CD8-positive, alpha-beta memory T cell (primary cell): ENCODE data around the gene RASGRP3. TPM values are rescaled to one million over a fixed set of nuclear protein-coding genes. Genes with fewer than 3 reads are reported as not detected.

Experiments
- CTCF ChIA-PET: fragments of 350-600 bp; sonication (Branson Sonifier 250); formaldehyde crosslinking; loops from one replicate; lab custom pipeline; 2021; ENCODE audit warnings: antibody characterized with exemption; lab: Charles Lee
- POLR2A ChIA-PET: fragments of 350-600 bp; sonication (Branson Sonifier 250); formaldehyde crosslinking; loops from one replicate; lab custom pipeline; 2021; ENCODE audit warnings: antibody characterized with exemption; lab: Charles Lee
- DNase-seq, 5 donors: peaks; one replicate each; pipeline versions ENCODE4 v3.0.0 to v3.0.0-alpha.2; 2020 to 2022; ENCODE audit warnings: mixed read lengths in 1 of 5
- H3K27ac ChIP-seq: one replicate; pipeline ENCODE4 v1.7.0; 2013; ENCODE audit warnings: low read depth, mild to moderate bottlenecking, low read length, moderate library complexity
- H3K27me3 ChIP-seq: 2 replicates; pipeline ENCODE4 v1.7.0; 2013; ENCODE audit warnings: low read length, mild to moderate bottlenecking; ENCODE audit not compliant: insufficient read depth, poor library complexity, severe bottlenecking
- H3K36me3 ChIP-seq: 2 replicates; pipeline ENCODE4 v1.7.0; 2013; ENCODE audit warnings: mild to moderate bottlenecking, low read length, moderate library complexity; ENCODE audit not compliant: insufficient read depth
- H3K4me1 ChIP-seq: 2 replicates; pipeline ENCODE4 v1.7.0; 2013; ENCODE audit warnings: mild to moderate bottlenecking, low read length, moderate library complexity; ENCODE audit not compliant: insufficient read depth
- H3K4me3 ChIP-seq: 2 replicates; pipeline ENCODE4 v1.7.0; 2013; ENCODE audit warnings: mild to moderate bottlenecking, low read length
- H3K9me3 ChIP-seq: 2 replicates; pipeline ENCODE4 v1.7.0; 2013; ENCODE audit warnings: mild to moderate bottlenecking, low read length
- H3K27ac Mint-ChIP-seq, 8 donors: one replicate each; pipeline ENCODE4 v1.8.0; 2020 to 2021; ENCODE audit warnings: mixed read lengths in 8 of 8, mild to moderate bottlenecking in 6 of 8, inconsistent platforms in 3 of 8, moderate library complexity in 3 of 8
- H3K27me3 Mint-ChIP-seq, 2 donors: one replicate each; pipeline ENCODE4 v1.8.0; 2020 to 2021; ENCODE audit warnings: mixed read lengths in 2 of 2, mild to moderate bottlenecking in 1 of 2, moderate library complexity in 1 of 2
- H3K36me3 Mint-ChIP-seq, 3 donors: one replicate each; pipeline ENCODE4 v1.8.0; 2020 to 2021; ENCODE audit warnings: mixed read lengths in 3 of 3, inconsistent platforms in 1 of 3, mild to moderate bottlenecking in 1 of 3
- H3K4me1 Mint-ChIP-seq, 3 donors: one replicate each; pipeline ENCODE4 v1.8.0; 2020 to 2021; ENCODE audit warnings: mixed read lengths in 3 of 3, inconsistent platforms in 1 of 3, mild to moderate bottlenecking in 1 of 3
- H3K4me3 Mint-ChIP-seq, 7 donors: one replicate each; pipeline ENCODE4 v1.8.0; 2020 to 2021; ENCODE audit warnings: mixed read lengths in 7 of 7, mild to moderate bottlenecking in 6 of 7, moderate library complexity in 4 of 7, inconsistent platforms in 2 of 7
- H3K9me3 Mint-ChIP-seq, 5 donors: one replicate each; pipeline ENCODE4 v1.8.0; 2020 to 2022; ENCODE audit warnings: mixed read lengths in 5 of 5, mild to moderate bottlenecking in 3 of 5, moderate library complexity in 2 of 5, inconsistent platforms in 1 of 5
- polyA plus RNA-seq: library from polyadenylated mRNA; unstranded; fragments of 300-500 nt; fragmentation: Illumina TruSeq; gene quantifications from one replicate; pipeline ENCODE4 v1.2.3, GENCODE V29; 2021
- total RNA-seq, 2 experiments: library from RNA; stranded (reverse); gene quantifications; one replicate each; pipeline ENCODE4 v1.2.3, GENCODE V29; 2021

The RASGRP3 gene
- total and polyA plus RNA-seq, 3 experiments from 2014 or later = 3.1 to 3.6 (median 3.5) TPM

DNA sequence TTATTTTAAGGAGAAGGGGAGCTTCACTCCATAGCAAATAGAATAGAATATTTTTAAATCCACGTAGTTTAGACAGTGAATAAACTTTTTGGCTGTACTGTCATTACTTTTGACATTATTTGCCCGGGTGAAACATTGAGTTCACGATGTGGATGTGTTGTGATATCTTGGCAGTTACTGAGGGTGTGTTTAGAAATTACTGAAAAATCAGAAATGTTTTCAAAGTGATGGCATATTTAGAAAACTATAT, 123.4 kb downstream of the RASGRP3 start:
- Mint-ChIP-seq H3K4me1 (peaks cover 36 to 41% (median 37%) of the 10 kb centered on the region in 3 donors), H3K36me3 (peaks cover 3 to 18% (median 4%) of the 10 kb centered on the region in 3 donors), H3K4me3 (peak overlapping the region; percentile 94 to 99 (median 96)), H3K27me3 (peaks cover 0 to 6% of the 10 kb centered on the region in 2 donors), H3K27ac (peak overlapping the region; percentile 84 to 98 (median 96)), H3K9me3 (no peaks in the 10 kb centered on the region)
- H3K36me3 ChIP-seq = peaks cover 5% of the 10 kb centered on the region
- ChIA-PET POLR2A (interaction anchor here (1.1 to 1.6 kb wide), 3 partner anchors 9 to 227 kb away, joined by 3 to 12 read pairs (median 3); partner anchors contain the start of gene RASGRP3), CTCF (interaction anchor here (1.6 to 5.4 kb wide), 3 partner anchors 11 to 124 kb away, joined by 6 to 31 read pairs (median 23); partner anchors contain the start of gene RASGRP3)
- H3K27ac ChIP-seq = peak overlapping the region; percentile 75
- no peak for DNase-seq
- no peaks in the 10 kb centered on the region for H3K9me3 ChIP-seq
- H3K4me1 ChIP-seq = peaks cover 20% of the 10 kb centered on the region
- H3K4me3 ChIP-seq = peak overlapping the region; percentile 87
- no peaks in the 10 kb centered on the region for H3K27me3 ChIP-seq

GRCh38 chr2:33602201-33602830, 125.9 kb downstream of the RASGRP3 start:
- Mint-ChIP-seq H3K27ac (no peak overlapping the region), H3K36me3 (peaks cover 2 to 12% (median 5%) of the 10 kb centered on the region in 3 donors), H3K4me3 (peak overlapping the region in 2 of 7 donors; percentile 19 to 44), H3K4me1 (peaks cover 24% of the 10 kb centered on the region in 3 donors), H3K27me3 (peaks cover 0 to 7% of the 10 kb centered on the region in 2 donors), H3K9me3 (no peaks in the 10 kb centered on the region)
- Histone ChIP-seq H3K9me3 (no peaks in the 10 kb centered on the region), H3K27me3 (no peaks in the 10 kb centered on the region), H3K36me3 (no peaks in the 10 kb centered on the region), H3K4me1 (peaks cover 15% of the 10 kb centered on the region), H3K27ac (no peak overlapping the region), H3K4me3 (no peak overlapping the region)
- POLR2A ChIA-PET = no interaction called here
- CTCF ChIA-PET = no interaction called here
- DNase-seq = no peak

GRCh38 chr2:33603416-33603815, 127.0 kb downstream of the RASGRP3 start:
- H3K27me3 ChIP-seq = no peaks in the 10 kb centered on the region
- POLR2A ChIA-PET = no interaction called here
- no peak overlapping the region for H3K4me3 ChIP-seq
- peaks cover 4% of the 10 kb centered on the region for H3K4me1 ChIP-seq
- CTCF ChIA-PET = no interaction called here
- no peaks in the 10 kb centered on the region for H3K36me3 ChIP-seq
- Mint-ChIP-seq H3K27ac (peak overlapping the region in 1 of 8 donors; percentile 60), H3K4me1 (peaks cover 13 to 14% (median 13%) of the 10 kb centered on the region in 3 donors), H3K9me3 (no peaks in the 10 kb centered on the region), H3K27me3 (peaks cover 0 to 7% of the 10 kb centered on the region in 2 donors), H3K4me3 (peak overlapping the region in 1 of 7 donors; percentile 62), H3K36me3 (peaks cover 2 to 11% (median 5%) of the 10 kb centered on the region in 3 donors)
- no peak for DNase-seq
- no peaks in the 10 kb centered on the region for H3K9me3 ChIP-seq
- no peak overlapping the region for H3K27ac ChIP-seq

- Mint-ChIP-seq H3K36me3 (peaks cover 0 to 5% (median 2%) of the 10 kb centered on the region in 3 donors), H3K27me3 (peaks cover 0 to 6% of the 10 kb centered on the region in 2 donors), H3K9me3 (no peaks in the 10 kb centered on the region), H3K4me1 (peaks cover under 1 to 1% (median under 1%) of the 10 kb centered on the region in 3 donors), H3K27ac (peak overlapping the region in 2 of 8 donors; percentile 36 to 95), H3K4me3 (peak overlapping the region in 1 of 7 donors; percentile 41)
- Histone ChIP-seq H3K27ac (no peak overlapping the region), H3K9me3 (no peaks in the 10 kb centered on the region), H3K36me3 (no peaks in the 10 kb centered on the region), H3K4me3 (no peak overlapping the region), H3K4me1 (peaks cover under 1% of the 10 kb centered on the region), H3K27me3 (no peaks in the 10 kb centered on the region)
- CTCF ChIA-PET = no interaction called here
- POLR2A ChIA-PET = no interaction called here
- no peak for DNase-seq
Observed at GRCh38 chr2:33605056-33605455, 128.6 kb downstream of the RASGRP3 start.

DNA sequence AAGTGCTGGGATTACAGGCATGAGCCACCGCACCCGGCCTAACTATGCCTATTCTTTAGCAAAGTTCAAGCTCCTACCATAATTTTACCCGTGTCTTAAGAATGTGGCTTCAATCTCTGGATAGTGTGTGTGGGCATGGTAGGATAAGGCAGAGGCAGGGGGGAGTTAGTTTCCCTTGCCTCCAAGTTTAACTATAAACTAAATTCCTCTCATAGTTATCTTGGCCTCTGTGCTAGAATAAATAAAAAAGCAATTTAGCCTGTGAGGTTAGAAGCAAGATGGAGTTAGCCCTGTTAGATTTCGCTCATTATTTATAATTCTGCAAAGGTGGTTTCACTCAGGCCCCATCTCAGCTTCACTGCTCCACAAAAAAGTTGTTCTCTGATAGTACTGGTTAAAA, 129.7 kb downstream of the RASGRP3 start:
- Histone ChIP-seq H3K4me3 (no peak overlapping the region), H3K36me3 (no peaks in the 10 kb centered on the region), H3K27ac (no peak overlapping the region), H3K4me1 (no peaks in the 10 kb centered on the region), H3K9me3 (no peaks in the 10 kb centered on the region), H3K27me3 (no peaks in the 10 kb centered on the region)
- H3K27me3 Mint-ChIP-seq = peaks cover 0 to 6% of the 10 kb centered on the region in 2 donors
- no peaks in the 10 kb centered on the region for H3K9me3 Mint-ChIP-seq
- CTCF ChIA-PET = no interaction called here
- H3K4me3 Mint-ChIP-seq = no peak overlapping the region
- DNase-seq = no peak
- H3K4me1 Mint-ChIP-seq = no peaks in the 10 kb centered on the region
- POLR2A ChIA-PET = no interaction called here
- no peak overlapping the region for H3K27ac Mint-ChIP-seq
- peaks cover 0 to 7% (median 2%) of the 10 kb centered on the region in 3 donors for H3K36me3 Mint-ChIP-seq

DNA sequence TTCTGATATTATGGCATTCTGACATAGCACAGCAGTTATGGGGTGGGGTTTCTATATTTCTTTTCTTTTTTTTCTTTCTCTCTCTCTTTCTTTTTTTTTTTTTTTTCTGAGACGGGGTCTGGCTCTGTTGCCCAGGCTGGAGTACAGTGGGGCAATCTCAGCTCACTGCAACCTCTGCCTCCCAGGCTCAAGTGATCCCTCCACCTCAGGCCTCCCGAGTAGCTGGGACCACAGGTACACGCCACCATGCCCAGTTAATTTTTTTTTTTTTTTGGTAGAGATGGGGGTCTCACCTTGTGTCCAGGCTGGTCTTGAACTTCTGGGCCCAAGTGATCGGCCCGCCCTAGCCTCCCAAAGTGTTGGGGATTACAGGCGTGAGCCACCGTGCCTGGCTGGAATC, 130.2 kb downstream of the RASGRP3 start:
- H3K4me3 Mint-ChIP-seq = no peak overlapping the region
- H3K9me3 Mint-ChIP-seq = no peaks in the 10 kb centered on the region
- no peaks in the 10 kb centered on the region for H3K4me1 ChIP-seq
- no peak overlapping the region for H3K27ac ChIP-seq
- H3K36me3 ChIP-seq = no peaks in the 10 kb centered on the region
- ChIA-PET CTCF (no interaction called here), POLR2A (no interaction called here)
- H3K36me3 Mint-ChIP-seq = peaks cover 0 to 9% (median 2%) of the 10 kb centered on the region in 3 donors
- H3K9me3 ChIP-seq = no peaks in the 10 kb centered on the region
- no peaks in the 10 kb centered on the region for H3K27me3 ChIP-seq
- peaks cover 0 to 6% of the 10 kb centered on the region in 2 donors for H3K27me3 Mint-ChIP-seq
- no peak overlapping the region for H3K4me3 ChIP-seq
- no peaks in the 10 kb centered on the region for H3K4me1 Mint-ChIP-seq
- no peak for DNase-seq
- no peak overlapping the region for H3K27ac Mint-ChIP-seq

DNA sequence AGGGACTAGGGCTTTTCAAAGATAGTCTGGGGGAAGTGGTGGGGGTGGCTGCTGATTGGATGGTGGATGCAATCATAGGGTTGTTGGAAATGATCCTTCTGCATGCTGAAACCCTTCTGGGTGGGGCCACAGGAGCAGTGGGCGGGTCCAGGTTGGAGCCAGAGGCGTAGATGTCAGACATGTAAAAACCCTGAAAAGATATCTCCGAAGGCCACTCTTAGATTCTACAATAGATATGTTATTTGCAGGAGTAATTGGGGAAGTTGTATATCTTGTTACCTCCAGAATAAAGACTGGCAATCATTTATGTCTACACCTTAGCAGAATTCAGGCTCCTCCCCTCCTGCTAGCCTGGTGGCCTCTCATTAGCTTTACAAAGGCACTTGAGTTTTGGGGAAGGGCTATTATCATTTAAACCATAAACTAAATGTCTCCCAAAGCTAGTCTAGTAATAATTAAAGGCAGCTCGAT, 130.8 kb downstream of the RASGRP3 start:
- Histone ChIP-seq H3K27ac (no peak overlapping the region), H3K4me3 (no peak overlapping the region), H3K4me1 (no peaks in the 10 kb centered on the region), H3K9me3 (no peaks in the 10 kb centered on the region), H3K27me3 (no peaks in the 10 kb centered on the region), H3K36me3 (no peaks in the 10 kb centered on the region)
- no peak for DNase-seq
- Mint-ChIP-seq H3K27me3 (peaks cover 4 to 6% of the 10 kb centered on the region in 2 donors), H3K27ac (peak overlapping the region in 1 of 8 donors; percentile 16), H3K4me3 (no peak overlapping the region), H3K4me1 (no peaks in the 10 kb centered on the region), H3K9me3 (no peaks in the 10 kb centered on the region), H3K36me3 (peaks cover 0 to 13% (median 2%) of the 10 kb centered on the region in 3 donors)
- ChIA-PET POLR2A (no interaction called here), CTCF (no interaction called here)

DNA sequence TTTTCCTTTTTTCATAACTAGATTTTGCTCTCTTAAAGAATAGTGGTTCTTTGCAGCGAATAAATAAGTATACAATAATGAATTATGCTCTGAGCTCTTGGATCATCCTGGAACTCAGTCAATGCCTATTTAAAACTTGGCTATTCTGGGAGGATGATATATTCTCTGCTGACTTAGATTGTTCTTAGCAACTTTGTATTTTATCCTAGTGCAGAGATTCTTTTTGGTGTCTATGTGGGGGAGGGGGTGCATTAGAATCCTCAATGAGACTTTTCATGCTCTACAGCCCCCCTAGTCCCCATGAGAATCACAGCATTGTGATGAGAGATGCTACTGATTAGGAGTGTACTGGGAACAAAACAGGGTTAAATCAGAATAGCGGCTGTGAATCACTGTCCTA, 131.5 kb downstream of the RASGRP3 start:
- no peak overlapping the region for H3K4me3 ChIP-seq
- no peak overlapping the region for H3K4me3 Mint-ChIP-seq
- no peak for DNase-seq
- H3K36me3 Mint-ChIP-seq = peaks cover 0 to 15% (median 2%) of the 10 kb centered on the region in 3 donors
- H3K27me3 ChIP-seq = no peaks in the 10 kb centered on the region
- H3K4me1 ChIP-seq = no peaks in the 10 kb centered on the region
- H3K9me3 ChIP-seq = no peaks in the 10 kb centered on the region
- peaks cover 5 to 6% of the 10 kb centered on the region in 2 donors for H3K27me3 Mint-ChIP-seq
- no peaks in the 10 kb centered on the region for H3K9me3 Mint-ChIP-seq
- no peaks in the 10 kb centered on the region for H3K36me3 ChIP-seq
- no peaks in the 10 kb centered on the region for H3K4me1 Mint-ChIP-seq
- no peak overlapping the region for H3K27ac Mint-ChIP-seq
- ChIA-PET POLR2A (interaction anchor here (1.0 kb wide), 1 partner anchor 8 kb away, joined by 3 read pairs; no protein-coding TSS in a partner anchor), CTCF (no interaction called here)
- no peak overlapping the region for H3K27ac ChIP-seq
